ENCODE measurements around the gene TIPIN.

- no peak for TF ChIP-seq POLR2A (IDR thresholded peaks at IDR 0.05; ENCODE audit: extremely low read depth, insufficient read length)
- TF ChIP-seq CTCF (IDR thresholded peaks at IDR 0.05; ENCODE audit: low read depth, low read length), result no peak
- no peak for TF ChIP-seq MAX (IDR thresholded peaks at IDR 0.05; ENCODE audit: low read depth, low read length)
- no peak for TF ChIP-seq MYC (IDR thresholded peaks at IDR 0.05; ENCODE audit: low read depth, low read length)
Measured at GRCh38 chr15:66356077-66356358, 467 bp downstream of the TIPIN start.
